D721Med (cell line): ENCODE measurements around the gene AFF1.
A peak's percentile ranks its signal among the peaks of the same experiment; 100 is the strongest.

Experiments used
- DNase-seq: peaks from one replicate; pipeline ENCODE4 v3.0.0; 2011; ENCODE audit warnings: low spot score; ENCODE audit not compliant: insufficient read length
- FAIRE-seq: peaks from 2 replicates; lab custom pipeline; 2011; peaks lifted over from hg19 to GRCh38; lab: Jason Lieb, UNC
- CTCF ChIP-seq: IDR thresholded peaks from 2 replicates; pipeline ENCODE4 v1.5.1; 2012; ENCODE audit warnings: mild to moderate bottlenecking, control low read depth; ENCODE audit not compliant: insufficient read depth; ENCODE audit errors: missing control alignments

AFF1 gene

GRCh38 chr4:87058356-87059073 lies 123.7 kb downstream of the AFF1 start:
- FAIRE-seq, result no peak

GRCh38 chr4:87060957-87061356 lies 126.1 kb downstream of the AFF1 start:
- DNase-seq, result no peak
- no peak for FAIRE-seq

More at GRCh38 chr4:87058356-87059073, 123.7 kb downstream of the AFF1 start:
- no peak for DNase-seq
- no peak for TF ChIP-seq CTCF

GRCh38 chr4:87065021-87065420 lies 130.2 kb downstream of the AFF1 start:
- TF ChIP-seq CTCF, result no peak
- FAIRE-seq (no peak), DNase-seq (no peak)

More at GRCh38 chr4:87060957-87061356, 126.1 kb downstream of the AFF1 start:
- no peak for TF ChIP-seq CTCF

GRCh38 chr4:87066403-87067123 lies 131.8 kb downstream of the AFF1 start:
- FAIRE-seq (no peak), DNase-seq (no peak)
- TF ChIP-seq CTCF, result no peak

- FAIRE-seq, result peak; percentile 71
- no peak for TF ChIP-seq CTCF
- DNase-seq, result no peak
These were observed 132.5 kb downstream of the AFF1 start for GRCh38 chr4:87067124-87067885.

GRCh38 chr4:87068583-87069021 lies 133.8 kb downstream of the AFF1 start:
- FAIRE-seq (no peak), DNase-seq (no peak)

More at GRCh38 chr4:87068583-87069021, 133.8 kb downstream of the AFF1 start:
- TF ChIP-seq CTCF, result no peak
